Liver (tissue), 9 donors: ENCODE data around the gene PDE4C. TPM values are rescaled to one million over a fixed set of nuclear protein-coding genes. Genes with fewer than 3 reads are reported as not detected.
A peak's percentile ranks its signal among the peaks of the same experiment; 100 is the strongest.

Source experiments
- DNase-seq: peaks from one replicate; pipeline ENCODE4 v3.0.0-alpha.2; 2017; ENCODE audit warnings: low spot score
- H3K27ac ChIP-seq, 2 donors: one replicate each; pipeline ENCODE4 v1.7.0; 2013; ENCODE audit warnings: inconsistent platforms in 2 of 2, low read length in 2 of 2, control low read depth in 1 of 2, low read depth in 1 of 2, mild to moderate bottlenecking in 1 of 2
- H3K27me3 ChIP-seq, 4 donors: one replicate each; pipeline versions ENCODE4 v1.6.1 to v1.7.0; 2013; ENCODE audit warnings: low read length in 3 of 4, inconsistent platforms in 1 of 4, mild to moderate bottlenecking in 1 of 4, moderate library complexity in 1 of 4; ENCODE audit not compliant: control insufficient read depth in 4 of 4, insufficient read depth in 4 of 4
- H3K36me3 ChIP-seq, 4 donors: one replicate each; pipeline versions ENCODE4 v1.6.1 to v1.7.0; 2013; ENCODE audit warnings: low read length in 3 of 4, mild to moderate bottlenecking in 3 of 4, low read depth in 1 of 4, moderate library complexity in 1 of 4; ENCODE audit not compliant: control insufficient read depth in 4 of 4, insufficient read depth in 3 of 4
- H3K4me1 ChIP-seq, 4 donors: one replicate each; pipeline versions ENCODE4 v1.6.1 to v1.7.0; 2013; ENCODE audit warnings: low read length in 3 of 4, mild to moderate bottlenecking in 3 of 4, moderate library complexity in 1 of 4; ENCODE audit not compliant: control insufficient read depth in 4 of 4, insufficient read depth in 4 of 4
- H3K4me3 ChIP-seq, 3 donors: one replicate each; pipeline versions ENCODE4 v1.6.1 to v1.7.0; 2013; ENCODE audit warnings: low read length in 3 of 3, control low read depth in 1 of 3, low read depth in 1 of 3, mild to moderate bottlenecking in 1 of 3
- H3K9ac ChIP-seq, 2 donors: one replicate each; pipeline ENCODE4 v1.7.0; 2013; ENCODE audit warnings: low read length in 2 of 2, mild to moderate bottlenecking in 2 of 2, moderate library complexity in 2 of 2, control low read depth in 1 of 2, low read depth in 1 of 2
- H3K9me3 ChIP-seq, 4 donors: one replicate each; pipeline versions ENCODE4 v1.6.1 to v1.7.0; 2013; ENCODE audit warnings: low read length in 3 of 4; ENCODE audit not compliant: control insufficient read depth in 4 of 4
- ATF3 ChIP-seq: IDR thresholded peaks from 2 replicates; pipeline ENCODE4 v1.6.1; 2016; ENCODE audit warnings: antibody characterized with exemption
- CTCF ChIP-seq: fragments of 150-350 bp; IDR thresholded peaks from 2 replicates; pipeline ENCODE4 v1.5.1; 2017; ENCODE audit warnings: improper control_type of control experiment, low read depth, low read length; ENCODE audit not compliant: missing input control
- EGR1 ChIP-seq, 2 donors: IDR thresholded peaks; 2 replicates each; pipeline ENCODE4 v1.6.1; 2016 to 2018; ENCODE audit warnings: antibody characterized with exemption in 2 of 2, low read depth in 2 of 2
- FOXA1 ChIP-seq: IDR thresholded peaks from 2 replicates; pipeline ENCODE4 v1.6.1; 2016; ENCODE audit warnings: antibody characterized with exemption
- FOXA2 ChIP-seq: IDR thresholded peaks from 2 replicates; pipeline ENCODE4 v1.6.1; 2016; ENCODE audit warnings: antibody characterized with exemption
- GABPA ChIP-seq, 2 donors: IDR thresholded peaks in 1 of 2; conservative IDR thresholded peaks in 1 of 2; 2 replicates each; pipeline ENCODE4 v1.6.1; 2016; ENCODE audit warnings: antibody characterized with exemption in 2 of 2, mild to moderate bottlenecking in 1 of 2, moderate library complexity in 1 of 2
- HNF4G ChIP-seq: IDR thresholded peaks from 2 replicates; pipeline ENCODE4 v1.6.1; 2016; ENCODE audit warnings: antibody characterized with exemption
- JUND ChIP-seq, 2 donors: IDR thresholded peaks; 2 replicates each; pipeline ENCODE4 v1.6.1; 2016; ENCODE audit warnings: antibody characterized with exemption in 2 of 2
- NR2F2 ChIP-seq: IDR thresholded peaks from 2 replicates; pipeline ENCODE4 v1.6.1; 2016; ENCODE audit warnings: antibody characterized with exemption
- RAD21 ChIP-seq, 2 donors: IDR thresholded peaks; 2 replicates each; pipeline ENCODE4 v1.6.1; 2016; ENCODE audit warnings: antibody characterized with exemption in 2 of 2, mild to moderate bottlenecking in 2 of 2
- REST ChIP-seq: IDR thresholded peaks from 2 replicates; pipeline ENCODE4 v1.6.1; 2016; ENCODE audit warnings: antibody characterized with exemption, mild to moderate bottlenecking
- SP1 ChIP-seq: IDR thresholded peaks from 2 replicates; pipeline ENCODE4 v1.6.1; 2018; ENCODE audit warnings: antibody characterized with exemption, mild to moderate bottlenecking
- TAF1 ChIP-seq: conservative IDR thresholded peaks from 2 replicates; pipeline ENCODE4 v1.6.1; 2016; ENCODE audit warnings: antibody characterized with exemption, mild to moderate bottlenecking
- YY1 ChIP-seq: IDR thresholded peaks from 2 replicates; pipeline ENCODE4 v1.6.1; 2016; ENCODE audit warnings: antibody characterized with exemption, mild to moderate bottlenecking
- ZBTB33 ChIP-seq: IDR thresholded peaks from 2 replicates; pipeline ENCODE4 v1.6.1; 2016; ENCODE audit warnings: antibody characterized with exemption
- WGBS: extraction: QIAGEN DNeasy Blood & Tissue Kit; methylation state at CpG from one replicate; pipeline ENCODE4 v1.1.7; 2013; 5-methylcytosine and 5-hydroxymethylcytosine counted together
- polyA plus RNA-seq, 2 donors: library from polyadenylated mRNA; stranded (reverse) in 1 of 2; unstranded in 1 of 2; fragments of 200-250 nt in 1 of 2; fragments of >200 nt in 1 of 2; fragmentation: Nextera tagmentation in 1 of 2; extraction: Ambion mirVana in 1 of 2; gene quantifications; one replicate each; pipeline versions ENCODE4 v1.2.1 to v1.2.3, GENCODE V29; 2013 to 2015
- total RNA-seq, 2 donors: library from RNA; depleted of rRNA; stranded (reverse); fragments of >200 nt; gene quantifications; one replicate each; pipeline ENCODE4 v1.2.3, GENCODE V29; 2014
- donor health status: healthy.
- donor health status: healthy.
- donor health status: healthy.
- donor health status: healthy.
- donor health status: healthy.

PDE4C gene
- total and polyA plus RNA-seq, 4 donors = 0.23 to 0.75 (median 0.51) TPM; not detected in 1

- no peak for TF ChIP-seq EGR1 (IDR thresholded peaks at IDR 0.05; ENCODE audit: low read depth in 2 of 2)
- TF ChIP-seq TAF1 = no peak
Observed at GRCh38 chr19:18245297-18245696, 19.1 kb upstream of the PDE4C start (continued).

GRCh38 chr19:18239303-18239702, 13.1 kb upstream of the PDE4C start:
- WGBS = 32% methylated on average over 12 of the region's 12 CpGs

GRCh38 chr19:18234194-18234593, 8.0 kb upstream of the PDE4C start:
- WGBS = 35% methylated on average over 6 of the region's 6 CpGs
- H3K27me3 ChIP-seq = peaks cover 0 to 6% (median 0%) of the 10 kb centered on the region in 4 donors
- H3K4me1 ChIP-seq = no peaks in the 10 kb centered on the region
- peaks cover 0 to 7% (median 6%) of the 10 kb centered on the region in 4 donors for H3K9me3 ChIP-seq
- H3K9ac ChIP-seq = no peak overlapping the region
- no peak overlapping the region for H3K4me3 ChIP-seq
- DNase-seq = no peak
- H3K27ac ChIP-seq = no peak overlapping the region
- no peaks in the 10 kb centered on the region for H3K36me3 ChIP-seq
- TF ChIP-seq ZBTB33 (no peak), YY1 (no peak), HNF4G (no peak), ATF3 (no peak), NR2F2 (no peak), SP1 (no peak), CTCF (no peak), JUND (IDR thresholded peaks at IDR 0.05) (no peak), RAD21 (IDR thresholded peaks at IDR 0.05) (no peak), GABPA (IDR thresholded peaks at IDR 0.05 in 1 of 2, conservative IDR thresholded peaks at IDR 0.05 in 1 of 2) (no peak), FOXA2 (no peak), TAF1 (no peak), EGR1 (IDR thresholded peaks at IDR 0.05; ENCODE audit: low read depth in 2 of 2) (no peak)

More at GRCh38 chr19:18239303-18239702, 13.1 kb upstream of the PDE4C start:
- Histone ChIP-seq H3K27me3 (no peaks in the 10 kb centered on the region), H3K9me3 (no peaks in the 10 kb centered on the region), H3K9ac (no peak overlapping the region), H3K27ac (no peak overlapping the region), H3K4me3 (no peak overlapping the region), H3K36me3 (no peaks in the 10 kb centered on the region), H3K4me1 (no peaks in the 10 kb centered on the region)
- DNase-seq = no peak
- TF ChIP-seq FOXA1 (no peak), REST (peak; percentile 97)
